HEK293 (cell line): ENCODE results near the gene RPS25.
"Not testable (repeated sequence)": the region's sequence is repeated elsewhere in the genome, so short reads cannot be mapped to it uniquely, and the experiment has no call there.

Experiments
- CTCF ChIA-PET: fragments of 350-600 bp; formaldehyde crosslinking; extraction: SDS; loops from one replicate; lab custom pipeline; 2021; ENCODE audit warnings: antibody characterized with exemption; lab: Yijun Ruan, JAX
- POLR2A ChIA-PET: fragments of 300-600 bp; formaldehyde crosslinking; extraction: SDS; loops from one replicate; lab custom pipeline; 2020; ENCODE audit warnings: antibody characterized with exemption, inconsistent platforms; lab: Yijun Ruan, JAX
- H3K27ac ChIP-seq: fragments of 200-500 bp; sonication (Bioruptor generic); 2 replicates; pipeline ENCODE4 v1.5.1; 2014; ENCODE audit warnings: low read depth, low read length, control low read depth, inconsistent platforms; ENCODE audit errors: extremely low read depth
- H3K36me3 ChIP-seq, 2 experiments: fragments of 200-500 bp in 1 of 2; sonication (Bioruptor generic) in 1 of 2; 1 replicate in 1 of 2; 2 replicates in 1 of 2; pipeline ENCODE4 v1.5.1; 2014 to 2017; ENCODE audit warnings: inconsistent platforms in 2 of 2, low read length in 2 of 2; ENCODE audit not compliant: control insufficient read depth in 2 of 2, insufficient read depth in 1 of 2
- H3K4me1 ChIP-seq: fragments of 200-500 bp; sonication (Bioruptor generic); 2 replicates; pipeline ENCODE4 v1.5.1; 2014; ENCODE audit warnings: mild to moderate bottlenecking, low read length, inconsistent platforms; ENCODE audit not compliant: control insufficient read depth, insufficient read depth
- H3K4me3 ChIP-seq: 2 replicates; pipeline ENCODE4 v1.5.1; 2011; ENCODE audit warnings: low read depth, mild to moderate bottlenecking, control low read depth, low read length, moderate library complexity
- H3K9me3 ChIP-seq: fragments of 200-500 bp; sonication (Bioruptor generic); 2 replicates; pipeline ENCODE4 v1.5.1; 2014; ENCODE audit warnings: low read depth, low read length, inconsistent platforms; ENCODE audit not compliant: control insufficient read depth, insufficient read depth
- MZF1 ChIP-seq: fragments of 450-650 bp; formaldehyde crosslinking; IDR thresholded peaks from 2 replicates; pipeline ENCODE4 v1.5.1; 2017; ENCODE audit warnings: missing biosample characterization, missing genetic modification characterization, borderline replicate concordance
- PRDM1 ChIP-seq: fragments of 450-650 bp; formaldehyde crosslinking; IDR thresholded peaks from 2 replicates; pipeline ENCODE4; 2016; ENCODE audit warnings: missing biosample characterization, missing genetic modification characterization
- SALL2 ChIP-seq: fragments of 450-650 bp; formaldehyde crosslinking; IDR thresholded peaks from 2 replicates; pipeline ENCODE4 v1.5.0; 2017; ENCODE audit warnings: missing biosample characterization, mild to moderate bottlenecking, missing genetic modification characterization, borderline replicate concordance
- TRIM28 ChIP-seq: IDR thresholded peaks from 2 replicates; pipeline ENCODE4 v1.6.1; 2011; ENCODE audit warnings: low read length, control low read depth, borderline replicate concordance
- ZIC2 ChIP-seq: fragments of 450-650 bp; formaldehyde crosslinking; IDR thresholded peaks from 2 replicates; pipeline ENCODE4 v1.5.1; 2016; ENCODE audit warnings: missing biosample characterization, missing genetic modification characterization
- ZNF175 ChIP-seq: fragments of 450-650 bp; formaldehyde crosslinking; IDR thresholded peaks from 2 replicates; pipeline ENCODE4 v1.5.1; 2016; ENCODE audit warnings: missing biosample characterization, missing genetic modification characterization
- ZNF24 ChIP-seq: fragments of 450-650 bp; formaldehyde crosslinking; IDR thresholded peaks from 2 replicates; pipeline ENCODE4 v1.5.1; 2016; ENCODE audit warnings: missing biosample characterization, missing genetic modification characterization
- ZNF302 ChIP-seq: fragments of 450-650 bp; formaldehyde crosslinking; IDR thresholded peaks from 2 replicates; pipeline ENCODE4 v1.5.1; 2016; ENCODE audit warnings: missing biosample characterization, missing genetic modification characterization, low read depth
- ZNF324 ChIP-seq: fragments of 450-650 bp; formaldehyde crosslinking; IDR thresholded peaks from 2 replicates; pipeline ENCODE4 v1.5.1; 2016; ENCODE audit warnings: missing biosample characterization, missing genetic modification characterization
- ZNF341 ChIP-seq: fragments of 450-650 bp; formaldehyde crosslinking; IDR thresholded peaks from 2 replicates; pipeline ENCODE4; 2016; ENCODE audit warnings: low read depth, missing biosample characterization, missing genetic modification characterization
- ZNF561 ChIP-seq: fragments of 450-650 bp; IDR thresholded peaks from 2 replicates; pipeline ENCODE4 v1.5.1; 2018; ENCODE audit warnings: missing biosample characterization, missing genetic modification characterization, borderline replicate concordance
- TF ChIP-seq, protein P1 (sequence below): fragments of 450-650 bp; formaldehyde crosslinking; IDR thresholded peaks from 2 replicates; pipeline ENCODE4 v1.5.1; 2016; ENCODE audit warnings: missing biosample characterization, missing genetic modification characterization
- TF ChIP-seq, protein P2 (sequence below): fragments of 450-650 bp; formaldehyde crosslinking; IDR thresholded peaks from 2 replicates; pipeline ENCODE4 v1.5.1; 2016; ENCODE audit warnings: missing biosample characterization, missing genetic modification characterization
- TF ChIP-seq, protein P3 (sequence below): fragments of 450-650 bp; formaldehyde crosslinking; IDR thresholded peaks from 2 replicates; pipeline ENCODE4 v1.5.1; 2016; ENCODE audit warnings: missing biosample characterization, missing genetic modification characterization
- TF ChIP-seq, protein P4 (sequence below): fragments of 450-650 bp; formaldehyde crosslinking; conservative IDR thresholded peaks from 2 replicates; pipeline ENCODE4 v1.5.1; 2016; ENCODE audit warnings: low read depth, missing biosample characterization, missing genetic modification characterization
- TF ChIP-seq, protein P5 (sequence below): fragments of 450-650 bp; formaldehyde crosslinking; IDR thresholded peaks from 2 replicates; pipeline ENCODE4 v1.5.1; 2016; ENCODE audit warnings: missing biosample characterization, missing genetic modification characterization
- TF ChIP-seq, protein P6 (sequence below): fragments of 450-650 bp; formaldehyde crosslinking; IDR thresholded peaks from 2 replicates; pipeline ENCODE4 v1.5.1; 2017; ENCODE audit warnings: missing biosample characterization, missing genetic modification characterization

RPS25 gene

DNA sequence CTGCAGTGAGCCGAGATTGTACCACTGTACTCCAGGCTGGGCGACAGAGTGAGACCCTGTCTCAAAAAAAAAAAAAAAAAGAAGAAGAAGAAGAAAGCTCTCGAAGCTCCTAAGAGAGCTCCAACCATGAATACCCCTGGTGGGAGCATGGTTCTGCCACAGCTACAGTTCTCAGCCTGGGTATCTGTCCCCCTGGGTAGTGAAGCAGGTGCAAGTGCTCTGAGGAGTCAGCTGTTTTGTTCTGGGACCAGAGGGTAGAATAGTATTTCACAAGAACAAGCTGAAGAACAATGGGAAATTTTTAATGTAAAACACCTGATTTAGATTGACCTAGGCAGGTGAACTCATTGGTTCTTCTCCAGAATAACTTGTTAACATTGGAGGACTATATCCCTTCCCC, 43.1 kb upstream of the RPS25 start (continued):
- TF ChIP-seq ZNF324 (tag by site-specific recombination) (no peak), ZNF561 (tag by site-specific recombination) (no peak), PRDM1 (no peak), ZIC2 (no peak)
- TF ChIP-seq, protein P1, sequence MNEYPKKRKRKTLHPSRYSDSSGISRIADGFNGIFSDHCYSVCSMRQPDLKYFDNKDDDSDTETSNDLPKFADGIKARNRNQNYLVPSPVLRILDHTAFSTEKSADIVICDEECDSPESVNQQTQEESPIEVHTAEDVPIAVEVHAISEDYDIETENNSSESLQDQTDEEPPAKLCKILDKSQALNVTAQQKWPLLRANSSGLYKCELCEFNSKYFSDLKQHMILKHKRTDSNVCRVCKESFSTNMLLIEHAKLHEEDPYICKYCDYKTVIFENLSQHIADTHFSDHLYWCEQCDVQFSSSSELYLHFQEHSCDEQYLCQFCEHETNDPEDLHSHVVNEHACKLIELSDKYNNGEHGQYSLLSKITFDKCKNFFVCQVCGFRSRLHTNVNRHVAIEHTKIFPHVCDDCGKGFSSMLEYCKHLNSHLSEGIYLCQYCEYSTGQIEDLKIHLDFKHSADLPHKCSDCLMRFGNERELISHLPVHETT: no peak
- TF ChIP-seq, protein P2, sequence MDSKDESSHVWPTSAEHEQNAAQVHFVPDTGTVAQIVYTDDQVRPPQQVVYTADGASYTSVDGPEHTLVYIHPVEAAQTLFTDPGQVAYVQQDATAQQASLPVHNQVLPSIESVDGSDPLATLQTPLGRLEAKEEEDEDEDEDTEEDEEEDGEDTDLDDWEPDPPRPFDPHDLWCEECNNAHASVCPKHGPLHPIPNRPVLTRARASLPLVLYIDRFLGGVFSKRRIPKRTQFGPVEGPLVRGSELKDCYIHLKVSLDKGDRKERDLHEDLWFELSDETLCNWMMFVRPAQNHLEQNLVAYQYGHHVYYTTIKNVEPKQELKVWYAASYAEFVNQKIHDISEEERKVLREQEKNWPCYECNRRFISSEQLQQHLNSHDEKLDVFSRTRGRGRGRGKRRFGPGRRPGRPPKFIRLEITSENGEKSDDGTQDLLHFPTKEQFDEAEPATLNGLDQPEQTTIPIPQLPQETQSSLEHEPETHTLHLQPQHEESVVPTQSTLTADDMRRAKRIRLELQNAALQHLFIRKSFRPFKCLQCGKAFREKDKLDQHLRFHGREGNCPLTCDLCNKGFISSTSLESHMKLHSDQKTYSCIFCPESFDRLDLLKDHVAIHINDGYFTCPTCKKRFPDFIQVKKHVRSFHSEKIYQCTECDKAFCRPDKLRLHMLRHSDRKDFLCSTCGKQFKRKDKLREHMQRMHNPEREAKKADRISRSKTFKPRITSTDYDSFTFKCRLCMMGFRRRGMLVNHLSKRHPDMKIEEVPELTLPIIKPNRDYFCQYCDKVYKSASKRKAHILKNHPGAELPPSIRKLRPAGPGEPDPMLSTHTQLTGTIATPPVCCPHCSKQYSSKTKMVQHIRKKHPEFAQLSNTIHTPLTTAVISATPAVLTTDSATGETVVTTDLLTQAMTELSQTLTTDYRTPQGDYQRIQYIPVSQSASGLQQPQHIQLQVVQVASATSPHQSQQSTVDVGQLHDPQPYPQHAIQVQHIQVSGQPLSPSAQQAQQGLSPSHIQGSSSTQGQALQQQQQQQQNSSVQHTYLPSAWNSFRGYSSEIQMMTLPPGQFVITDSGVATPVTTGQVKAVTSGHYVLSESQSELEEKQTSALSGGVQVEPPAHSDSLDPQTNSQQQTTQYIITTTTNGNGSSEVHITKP (tag by site-specific recombination): no peak

DNA sequence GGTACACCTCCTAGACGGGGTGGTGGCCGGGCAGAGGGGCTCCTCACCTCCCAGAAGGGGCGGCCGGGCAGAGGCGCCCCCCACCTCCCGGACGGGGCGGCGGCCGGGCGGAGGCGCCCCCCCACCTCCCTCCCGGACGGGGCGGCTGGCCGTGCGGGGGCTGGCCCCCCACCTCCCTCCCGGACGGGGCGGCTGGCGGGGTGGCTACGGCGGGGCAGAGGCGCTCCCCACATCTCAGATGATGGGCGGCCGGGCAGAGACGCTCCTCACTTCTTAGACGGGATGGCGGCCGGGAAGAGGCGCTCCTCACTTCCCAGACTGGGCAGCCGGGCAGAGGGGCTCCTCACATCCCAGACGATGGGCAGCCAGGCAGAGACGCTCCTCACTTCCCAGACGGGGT, 41.0 kb upstream of the RPS25 start:
- H3K27ac ChIP-seq, CTCF ChIA-PET, POLR2A ChIA-PET, H3K4me3 ChIP-seq, H3K4me1 ChIP-seq, H3K9me3 ChIP-seq: not testable (repeated sequence)
- peaks cover 0 to 17% of the 10 kb centered on the region in 2 experiments; a peak in 1 of 3 replicates for H3K36me3 ChIP-seq

DNA sequence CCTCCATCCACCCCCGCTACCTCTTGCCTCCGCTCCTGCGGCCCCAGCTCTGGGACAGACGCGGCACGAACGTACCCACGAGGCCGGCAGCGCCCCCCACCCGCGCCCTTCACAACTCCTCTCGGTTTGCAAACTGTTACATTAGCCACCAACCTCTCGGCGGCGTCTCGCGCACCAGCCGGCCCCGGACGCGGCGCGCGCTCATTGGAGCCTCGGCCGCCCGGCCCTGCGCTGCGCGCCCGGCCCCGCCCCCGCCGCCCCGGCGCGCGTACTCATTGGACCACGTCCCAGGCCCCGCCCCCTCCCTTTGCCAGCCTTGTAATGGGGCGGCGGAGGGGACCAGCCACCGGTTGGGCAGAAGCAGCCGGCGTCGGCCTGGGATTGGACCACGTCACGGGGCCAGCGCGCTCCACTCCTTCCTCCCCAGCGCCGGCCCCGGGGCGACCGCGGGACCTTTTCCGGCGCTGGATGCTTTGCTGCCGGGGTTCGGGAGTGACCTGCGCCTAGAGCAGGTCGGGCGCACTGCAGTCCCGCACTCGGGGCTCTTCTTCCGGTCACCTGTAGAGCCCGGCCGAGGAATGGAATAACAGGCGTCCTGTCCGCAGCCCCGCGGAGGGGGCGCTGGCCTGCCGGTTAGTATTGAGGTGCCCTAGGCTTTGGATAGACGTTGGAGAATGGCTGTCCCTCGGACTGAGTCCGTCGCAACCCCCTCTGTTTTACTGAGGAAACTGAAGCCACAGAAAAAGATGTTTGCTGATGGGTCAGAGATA, 39.0 kb upstream of the RPS25 start, which contains the start of gene HYOU1:
TSS of gene HYOU1 (minus strand) at position 206 of the 770 bp plus-strand sequence. CDS start 1,045 bp downstream, outside the sequence.
- H3K36me3 ChIP-seq: peaks cover 4 to 37% of the 10 kb centered on the region in 2 experiments; a peak in 1 of 3 replicates
- ChIA-PET CTCF (interaction anchor here (0.7 to 1.5 kb wide), 4 partner anchors 11 to 281 kb away, joined by 3 to 6 read pairs (median 4); partner anchors contain the start of gene VPS11), POLR2A (interaction anchor here (0.5 to 4.0 kb wide), 17 partner anchors 9 to 91 kb away, joined by 3 to 20 read pairs (median 4); partner anchors contain the start of genes C2CD2L, DPAGT1, HINFP and HMBS)
- H3K9me3 ChIP-seq: no peaks in the 10 kb centered on the region
- H3K27ac ChIP-seq: peak within 1 kb of the TSS; percentile 72; the same call in 1 of the 2 replicates
- H3K4me1 ChIP-seq: no peaks in the 10 kb centered on the region
- peak within 1 kb of the TSS; percentile 85 for H3K4me3 ChIP-seq
- TF ChIP-seq, protein P3, sequence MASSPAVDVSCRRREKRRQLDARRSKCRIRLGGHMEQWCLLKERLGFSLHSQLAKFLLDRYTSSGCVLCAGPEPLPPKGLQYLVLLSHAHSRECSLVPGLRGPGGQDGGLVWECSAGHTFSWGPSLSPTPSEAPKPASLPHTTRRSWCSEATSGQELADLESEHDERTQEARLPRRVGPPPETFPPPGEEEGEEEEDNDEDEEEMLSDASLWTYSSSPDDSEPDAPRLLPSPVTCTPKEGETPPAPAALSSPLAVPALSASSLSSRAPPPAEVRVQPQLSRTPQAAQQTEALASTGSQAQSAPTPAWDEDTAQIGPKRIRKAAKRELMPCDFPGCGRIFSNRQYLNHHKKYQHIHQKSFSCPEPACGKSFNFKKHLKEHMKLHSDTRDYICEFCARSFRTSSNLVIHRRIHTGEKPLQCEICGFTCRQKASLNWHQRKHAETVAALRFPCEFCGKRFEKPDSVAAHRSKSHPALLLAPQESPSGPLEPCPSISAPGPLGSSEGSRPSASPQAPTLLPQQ (tag by site-specific recombination): 0 out of 2 replicates have a peak, but pooled peaks have one; percentile 10
- no peak for TF ChIP-seq ZNF175
- TF ChIP-seq TRIM28: no peak
- TF ChIP-seq ZNF302: no peak
- TF ChIP-seq, protein P4, sequence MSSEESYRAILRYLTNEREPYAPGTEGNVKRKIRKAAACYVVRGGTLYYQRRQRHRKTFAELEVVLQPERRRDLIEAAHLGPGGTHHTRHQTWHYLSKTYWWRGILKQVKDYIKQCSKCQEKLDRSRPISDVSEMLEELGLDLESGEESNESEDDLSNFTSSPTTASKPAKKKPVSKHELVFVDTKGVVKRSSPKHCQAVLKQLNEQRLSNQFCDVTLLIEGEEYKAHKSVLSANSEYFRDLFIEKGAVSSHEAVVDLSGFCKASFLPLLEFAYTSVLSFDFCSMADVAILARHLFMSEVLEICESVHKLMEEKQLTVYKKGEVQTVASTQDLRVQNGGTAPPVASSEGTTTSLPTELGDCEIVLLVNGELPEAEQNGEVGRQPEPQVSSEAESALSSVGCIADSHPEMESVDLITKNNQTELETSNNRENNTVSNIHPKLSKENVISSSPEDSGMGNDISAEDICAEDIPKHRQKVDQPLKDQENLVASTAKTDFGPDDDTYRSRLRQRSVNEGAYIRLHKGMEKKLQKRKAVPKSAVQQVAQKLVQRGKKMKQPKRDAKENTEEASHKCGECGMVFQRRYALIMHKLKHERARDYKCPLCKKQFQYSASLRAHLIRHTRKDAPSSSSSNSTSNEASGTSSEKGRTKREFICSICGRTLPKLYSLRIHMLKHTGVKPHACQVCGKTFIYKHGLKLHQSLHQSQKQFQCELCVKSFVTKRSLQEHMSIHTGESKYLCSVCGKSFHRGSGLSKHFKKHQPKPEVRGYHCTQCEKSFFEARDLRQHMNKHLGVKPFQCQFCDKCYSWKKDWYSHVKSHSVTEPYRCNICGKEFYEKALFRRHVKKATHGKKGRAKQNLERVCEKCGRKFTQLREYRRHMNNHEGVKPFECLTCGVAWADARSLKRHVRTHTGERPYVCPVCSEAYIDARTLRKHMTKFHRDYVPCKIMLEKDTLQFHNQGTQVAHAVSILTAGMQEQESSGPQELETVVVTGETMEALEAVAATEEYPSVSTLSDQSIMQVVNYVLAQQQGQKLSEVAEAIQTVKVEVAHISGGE: peak; percentile 72
- peak; percentile 82 for TF ChIP-seq ZNF341 (tag by site-specific recombination)
- TF ChIP-seq, protein P5, sequence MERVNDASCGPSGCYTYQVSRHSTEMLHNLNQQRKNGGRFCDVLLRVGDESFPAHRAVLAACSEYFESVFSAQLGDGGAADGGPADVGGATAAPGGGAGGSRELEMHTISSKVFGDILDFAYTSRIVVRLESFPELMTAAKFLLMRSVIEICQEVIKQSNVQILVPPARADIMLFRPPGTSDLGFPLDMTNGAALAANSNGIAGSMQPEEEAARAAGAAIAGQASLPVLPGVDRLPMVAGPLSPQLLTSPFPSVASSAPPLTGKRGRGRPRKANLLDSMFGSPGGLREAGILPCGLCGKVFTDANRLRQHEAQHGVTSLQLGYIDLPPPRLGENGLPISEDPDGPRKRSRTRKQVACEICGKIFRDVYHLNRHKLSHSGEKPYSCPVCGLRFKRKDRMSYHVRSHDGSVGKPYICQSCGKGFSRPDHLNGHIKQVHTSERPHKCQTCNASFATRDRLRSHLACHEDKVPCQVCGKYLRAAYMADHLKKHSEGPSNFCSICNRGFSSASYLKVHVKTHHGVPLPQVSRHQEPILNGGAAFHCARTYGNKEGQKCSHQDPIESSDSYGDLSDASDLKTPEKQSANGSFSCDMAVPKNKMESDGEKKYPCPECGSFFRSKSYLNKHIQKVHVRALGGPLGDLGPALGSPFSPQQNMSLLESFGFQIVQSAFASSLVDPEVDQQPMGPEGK (tag by site-specific recombination): peak; percentile 67
- 0 out of 2 replicates have a peak, but pooled peaks have one; percentile 52 for TF ChIP-seq ZNF24 (tag by site-specific recombination)
- TF ChIP-seq, protein P6, sequence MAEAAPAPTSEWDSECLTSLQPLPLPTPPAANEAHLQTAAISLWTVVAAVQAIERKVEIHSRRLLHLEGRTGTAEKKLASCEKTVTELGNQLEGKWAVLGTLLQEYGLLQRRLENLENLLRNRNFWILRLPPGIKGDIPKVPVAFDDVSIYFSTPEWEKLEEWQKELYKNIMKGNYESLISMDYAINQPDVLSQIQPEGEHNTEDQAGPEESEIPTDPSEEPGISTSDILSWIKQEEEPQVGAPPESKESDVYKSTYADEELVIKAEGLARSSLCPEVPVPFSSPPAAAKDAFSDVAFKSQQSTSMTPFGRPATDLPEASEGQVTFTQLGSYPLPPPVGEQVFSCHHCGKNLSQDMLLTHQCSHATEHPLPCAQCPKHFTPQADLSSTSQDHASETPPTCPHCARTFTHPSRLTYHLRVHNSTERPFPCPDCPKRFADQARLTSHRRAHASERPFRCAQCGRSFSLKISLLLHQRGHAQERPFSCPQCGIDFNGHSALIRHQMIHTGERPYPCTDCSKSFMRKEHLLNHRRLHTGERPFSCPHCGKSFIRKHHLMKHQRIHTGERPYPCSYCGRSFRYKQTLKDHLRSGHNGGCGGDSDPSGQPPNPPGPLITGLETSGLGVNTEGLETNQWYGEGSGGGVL (tag by site-specific recombination): peak; percentile 8; the same call in 1 of the 2 replicates
- no peak for TF ChIP-seq MZF1 (tag by site-specific recombination)
- no peak for TF ChIP-seq SALL2 (tag by site-specific recombination)
